HG03060 (cell line): ENCODE measurements around the gene DDTL.

Experiments used
- ATAC-seq: cut with Tn5 transposase; IDR thresholded peaks from one replicate; pipeline ENCODE4 v1.9.1; 2021; ENCODE audit warnings: low read depth, moderate number of reproducible peaks; ENCODE audit not compliant: unreplicated experiment

The DDTL gene

DNA sequence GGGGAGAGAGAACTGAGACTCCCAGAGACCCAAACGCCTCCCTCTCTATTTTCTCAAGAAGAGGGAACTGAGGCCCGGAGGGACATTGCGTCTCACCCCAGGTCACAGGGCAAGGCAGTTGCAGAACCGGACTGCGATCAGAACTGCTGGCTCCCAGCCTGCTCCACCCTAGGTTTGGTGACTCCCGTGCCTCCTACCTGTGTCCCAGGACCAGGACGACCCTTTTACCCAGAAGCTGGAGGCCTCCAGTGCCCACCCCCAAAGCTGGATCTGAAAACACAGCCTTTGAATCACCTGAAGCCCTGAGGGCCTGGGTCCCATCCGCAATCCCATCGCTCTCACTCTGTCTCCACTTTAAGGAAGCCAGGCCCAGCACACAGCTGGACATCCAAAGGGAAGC lies 37.2 kb downstream of the DDTL start:
- no peak for ATAC-seq

DNA sequence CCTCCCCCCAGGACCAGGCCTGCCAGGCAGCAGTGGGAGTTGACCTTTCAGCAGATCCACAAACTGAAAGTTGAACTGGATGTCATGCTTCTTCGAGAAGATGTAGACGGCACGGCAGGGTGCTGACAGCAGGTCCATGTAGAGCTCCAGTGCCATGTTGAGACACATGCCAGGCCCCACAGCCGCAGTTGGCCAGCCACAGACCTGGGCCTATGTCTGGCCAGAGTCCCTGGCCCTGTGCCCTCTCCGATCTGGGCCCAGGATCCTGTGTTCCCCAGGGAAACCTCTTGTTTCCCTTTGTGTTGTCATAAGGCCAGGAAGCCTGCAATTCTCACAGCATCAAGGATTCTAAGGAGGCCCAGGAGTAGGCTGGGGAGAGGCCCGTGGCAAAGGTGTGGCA lies 38.5 kb downstream of the DDTL start, which contains the start of gene GSTT4:
Gene GSTT4 (minus strand): TSS at position 253 of the 400 bp plus-strand sequence. CDS start 97 bp downstream, at position 156.
- ATAC-seq, result no peak

DNA sequence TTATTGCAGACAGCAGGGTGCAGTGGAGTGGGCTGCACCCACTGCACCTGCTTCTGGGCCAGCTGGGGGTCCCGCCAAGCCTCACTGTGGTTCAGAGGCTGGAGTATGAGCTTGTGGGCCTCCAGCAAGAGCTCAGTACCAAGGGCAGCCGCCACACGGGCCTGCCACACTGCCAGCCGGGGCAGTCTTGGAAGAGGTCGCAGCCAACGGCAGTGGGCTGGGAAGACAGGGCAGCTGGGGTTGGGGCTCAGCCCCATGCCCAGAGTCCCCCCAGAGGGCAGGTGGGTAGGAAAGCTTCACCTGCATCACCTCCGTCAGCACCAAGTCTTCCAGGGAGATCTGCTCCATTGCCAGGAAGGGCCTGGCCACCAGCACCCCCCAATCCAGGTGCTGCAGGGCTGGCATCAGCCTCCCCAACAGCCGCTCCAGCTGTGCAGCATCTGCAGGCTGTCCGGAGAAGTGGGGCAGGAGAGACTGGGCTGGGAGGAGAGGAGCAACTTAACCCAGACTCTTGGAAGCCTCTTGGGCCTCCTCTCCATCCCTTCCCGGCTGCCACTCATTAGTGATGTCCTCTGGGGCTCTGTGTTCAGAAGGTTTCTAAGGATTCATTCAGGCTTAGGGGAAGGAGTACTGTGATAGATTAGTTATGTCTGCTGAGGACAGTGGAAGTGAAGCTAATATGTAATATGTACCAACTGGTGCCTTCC lies 39.7 kb downstream of the DDTL start:
- no peak for ATAC-seq

DNA sequence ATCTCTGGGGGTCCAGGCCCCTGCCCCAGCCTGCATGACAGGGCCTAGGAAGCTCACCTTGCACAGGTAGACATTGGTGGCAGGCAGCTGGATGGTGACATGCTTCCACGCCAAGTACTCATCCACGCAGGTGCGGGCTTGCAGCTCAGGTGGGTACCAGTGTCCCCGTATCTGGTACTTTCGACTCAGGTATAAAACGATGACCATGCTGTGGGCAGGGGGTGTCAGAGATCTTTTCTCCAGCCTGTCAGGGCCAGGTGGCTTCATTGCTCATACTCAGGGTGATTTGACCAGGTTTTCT lies 40.2 kb downstream of the DDTL start:
- ATAC-seq, result no peak

DNA sequence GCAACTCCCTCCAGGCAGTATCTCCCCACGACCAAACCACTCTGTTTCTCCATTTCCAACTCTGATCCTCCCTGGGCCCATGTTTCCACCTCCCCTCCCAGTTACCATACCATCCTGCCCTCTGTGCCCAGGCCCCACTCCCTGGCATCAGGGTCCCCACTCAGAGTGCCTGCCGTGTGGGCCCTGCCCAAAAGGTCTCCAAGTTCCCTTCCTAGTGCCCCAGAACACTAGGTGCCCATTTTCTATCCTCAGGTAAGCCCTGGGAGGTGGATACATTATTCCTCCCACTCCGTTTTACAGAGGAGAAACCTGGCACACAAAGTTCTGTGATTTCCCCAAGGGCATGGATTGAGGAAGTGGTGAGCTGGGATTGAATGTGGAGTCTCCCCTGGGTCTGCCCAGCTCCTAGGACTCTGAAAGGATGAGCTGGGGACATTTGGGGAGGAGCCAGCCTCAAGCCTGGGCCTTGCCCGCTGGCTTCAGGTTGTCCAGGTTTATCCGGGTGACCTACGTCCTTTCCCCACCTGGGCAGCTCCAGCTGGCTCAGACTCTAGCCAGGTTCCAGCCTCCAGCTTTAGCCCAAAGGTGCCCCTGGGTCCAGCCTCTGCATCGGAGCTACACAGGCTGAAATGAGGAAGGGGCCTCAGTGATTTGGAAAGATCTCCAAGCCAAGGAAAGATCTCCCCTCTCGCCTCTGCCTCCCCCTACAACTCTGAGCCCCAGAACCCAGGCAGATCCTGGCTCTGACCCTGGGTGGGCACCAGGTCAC lies 40.7 kb downstream of the DDTL start:
- ATAC-seq, result no peak

DNA sequence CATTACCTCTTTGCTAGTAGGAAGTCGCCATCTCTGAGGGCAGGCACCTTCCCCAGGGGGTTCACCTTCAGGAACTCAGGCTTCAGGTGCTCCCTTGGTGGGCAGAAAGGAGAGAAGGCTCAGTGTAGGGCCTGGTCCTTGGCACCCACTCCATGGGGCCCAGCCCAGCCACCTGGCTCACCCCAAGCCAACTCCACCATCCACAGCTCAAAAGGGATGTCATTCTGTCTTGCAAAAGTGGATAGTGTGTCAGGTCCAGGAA lies 41.3 kb downstream of the DDTL start:
- ATAC-seq, result no peak

DNA sequence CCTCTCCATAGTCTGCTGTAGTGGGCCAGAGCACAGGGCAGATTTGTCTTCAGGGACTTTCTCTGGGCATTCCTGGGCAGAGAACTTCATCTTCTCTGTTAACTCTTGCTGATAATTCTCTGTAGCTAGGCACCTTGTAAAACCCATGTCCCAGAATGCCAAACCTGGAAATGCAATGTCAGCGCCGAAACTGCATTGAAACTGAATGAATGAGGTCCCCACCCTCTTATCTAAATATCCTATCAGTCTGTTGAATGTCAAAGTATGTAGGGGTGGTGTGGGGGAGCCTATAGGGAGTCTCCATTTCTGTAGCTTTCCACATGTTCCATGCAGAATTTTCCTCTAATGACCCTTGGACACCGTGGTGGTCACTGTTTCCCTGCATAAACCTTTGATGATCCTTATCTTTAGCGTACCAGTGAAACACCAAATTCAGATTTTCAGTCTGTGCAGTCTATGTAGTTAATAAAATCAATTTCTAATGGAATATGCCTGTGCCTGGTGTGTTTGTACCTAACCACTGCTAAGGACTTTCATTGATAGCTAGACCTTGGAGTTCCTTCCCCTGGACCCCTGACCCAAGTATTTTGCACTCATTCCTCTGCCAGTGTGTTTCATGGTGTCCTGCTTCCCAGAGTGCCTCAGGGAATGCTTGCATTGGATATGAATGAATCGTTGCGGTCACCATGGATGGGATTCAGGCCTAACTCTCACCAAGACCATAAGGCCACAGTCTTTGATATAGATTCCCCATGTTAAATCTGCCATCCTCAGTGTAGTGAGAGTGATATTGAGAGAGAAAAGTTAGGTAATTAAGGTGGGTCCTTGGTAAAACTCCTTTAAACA lies 41.9 kb downstream of the DDTL start:
- ATAC-seq, result no peak

DNA sequence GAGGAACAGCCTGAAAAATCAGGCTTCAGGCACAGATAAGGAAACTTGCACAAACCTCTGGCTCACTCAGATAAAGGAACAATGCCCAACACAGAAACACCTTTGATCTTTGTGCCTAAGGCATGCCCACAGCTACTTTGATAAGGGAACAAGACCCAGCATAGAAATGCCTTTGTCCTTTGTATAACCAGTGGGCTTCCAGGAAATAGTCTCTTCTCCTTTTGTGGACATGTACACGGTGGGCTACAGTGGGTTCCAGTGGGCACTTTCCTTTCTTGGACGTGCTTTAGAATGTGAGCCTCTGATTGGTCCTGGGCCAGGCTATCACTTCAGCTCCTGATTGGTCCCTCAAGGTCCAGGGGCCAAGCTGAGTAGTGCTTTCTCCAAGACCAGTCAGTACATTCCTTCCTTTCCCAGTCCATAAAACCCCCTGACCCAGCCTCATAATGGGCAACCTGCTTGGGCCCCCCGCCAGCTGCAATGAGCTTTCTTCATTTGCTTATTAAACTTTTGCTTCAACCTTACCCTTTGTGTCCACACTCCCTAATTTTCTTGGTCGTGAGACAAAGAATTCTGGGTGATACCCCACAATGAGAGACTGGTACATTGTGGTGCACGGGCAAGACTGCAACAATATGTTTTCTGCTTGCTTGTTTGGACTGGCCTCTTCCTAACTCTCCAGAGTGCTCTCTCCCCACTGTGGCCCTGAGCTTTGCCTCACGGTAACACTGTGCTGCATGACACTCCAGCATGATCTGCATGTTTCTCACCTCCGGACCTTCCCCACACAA lies 42.7 kb downstream of the DDTL start:
- ATAC-seq, result no peak

DNA sequence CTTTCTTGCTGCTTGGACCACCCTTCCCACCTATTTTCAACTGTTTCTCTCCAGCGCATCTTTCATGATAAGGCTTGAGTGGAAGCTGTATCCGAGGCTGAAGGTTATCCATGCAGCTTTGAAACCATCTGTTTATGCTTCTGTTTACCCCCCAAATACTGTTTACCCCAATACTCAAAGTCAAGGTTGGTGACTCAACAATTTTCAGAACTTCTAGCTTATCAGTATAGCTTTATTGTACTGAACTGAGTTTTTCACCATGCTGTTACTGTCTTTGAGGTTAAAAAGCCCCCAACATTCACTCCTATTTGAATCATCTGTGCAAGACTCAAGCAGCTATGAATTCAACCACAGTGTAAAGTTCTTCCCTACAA lies 43.3 kb downstream of the DDTL start:
- ATAC-seq, result no peak

DNA sequence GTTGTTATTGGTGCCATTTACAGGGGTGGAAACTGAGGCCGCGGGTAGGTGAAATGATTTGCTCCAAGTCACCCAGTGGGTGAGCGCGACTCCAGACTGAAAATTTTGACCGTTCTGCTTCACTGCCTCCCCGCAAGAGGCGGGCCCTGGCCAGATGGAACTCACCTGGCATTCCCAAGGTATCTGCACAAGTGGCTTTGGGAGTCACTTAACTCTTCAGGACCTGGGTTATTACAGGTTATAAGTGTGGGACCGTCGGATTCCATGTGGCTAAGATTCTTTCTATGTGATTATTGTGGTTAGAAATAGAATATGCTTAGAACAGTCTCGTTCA lies 45.0 kb downstream of the DDTL start:
- ATAC-seq, result no peak

DNA sequence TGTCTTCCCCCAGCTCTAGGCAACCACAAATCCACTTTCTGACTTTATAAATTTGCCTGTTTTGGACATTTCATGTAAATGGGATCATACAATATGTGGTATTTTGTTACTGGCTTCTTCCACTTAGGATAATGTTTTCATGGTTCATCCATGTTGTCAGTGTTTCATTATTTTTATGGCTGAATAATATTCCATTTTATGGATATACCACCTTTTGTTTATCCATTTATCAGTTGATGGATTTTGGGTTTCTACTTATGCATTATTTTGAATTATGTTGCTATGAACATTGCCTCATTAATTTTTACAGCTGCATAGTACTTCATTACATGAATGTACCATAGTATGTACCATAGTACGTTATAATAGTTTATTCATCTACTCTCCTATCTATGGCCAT lies 49.5 kb downstream of the DDTL start:
- ATAC-seq, result no peak

DNA sequence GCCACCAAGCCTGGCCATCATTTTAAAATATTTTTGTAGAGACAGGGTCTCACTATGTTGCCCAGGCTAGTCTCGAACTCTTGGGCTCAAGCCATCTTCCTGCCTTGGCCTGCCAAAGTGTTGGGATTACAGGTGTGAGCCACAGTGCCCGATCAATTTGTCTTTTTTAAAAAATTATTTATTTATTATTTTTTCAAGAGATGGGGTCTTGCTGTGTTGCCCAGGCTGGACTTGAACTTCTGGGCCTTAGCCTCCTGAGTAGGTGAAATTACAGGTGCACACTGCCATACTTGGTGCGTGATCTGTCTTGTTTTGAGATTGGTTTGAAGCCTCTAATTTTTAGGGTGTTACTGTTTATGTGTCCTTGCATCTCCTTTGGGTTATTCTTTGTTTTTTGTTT lies 54.6 kb downstream of the DDTL start:
- ATAC-seq, result no peak
